Pancreas (tissue), 10 donors: ENCODE results near the gene AVPR1B. TPM values are rescaled to one million over a fixed set of nuclear protein-coding genes. Genes with fewer than 3 reads are reported as not detected.

Experiments
- ATAC-seq, 4 donors: fragments of 200-7000 bp; cut with Tn5 transposase; one replicate each; pipeline versions ENCODE4 v1.8.0 to v1.9.1; 2020; ENCODE audit warnings: mild to moderate bottlenecking in 4 of 4, moderate library complexity in 4 of 4
- DNase-seq, 6 donors: peaks; one replicate each; pipeline ENCODE4 v3.0.0-alpha.2; 2020
- FAIRE-seq: peaks from 2 replicates; lab custom pipeline; 2012; peaks lifted over from hg19 to GRCh38; lab: Jason Lieb, UNC
- H3K27ac ChIP-seq, 4 donors: fragments of 200-600 bp; sonication (generic); 1 replicate in 3 of 4; 2 replicates in 1 of 4; pipeline versions ENCODE4 v1.5.0 to v1.8.0; 2020
- H3K27me3 ChIP-seq, 4 donors: fragments of 200-600 bp; one replicate each; pipeline ENCODE4 v1.8.0; 2021
- H3K36me3 ChIP-seq, 3 donors: fragments of 200-600 bp; sonication (generic) in 1 of 3; one replicate each; pipeline versions ENCODE4 v1.5.0 to v1.8.0; 2020 to 2021
- H3K4me1 ChIP-seq, 3 donors: fragments of 200-600 bp; one replicate each; pipeline ENCODE4 v1.8.0; 2021
- H3K4me3 ChIP-seq, 4 donors: fragments of 200-600 bp; sonication (generic) in 2 of 4; one replicate each; pipeline versions ENCODE4 v1.5.0 to v1.8.0; 2020 to 2021
- H3K9me3 ChIP-seq, 4 donors: fragments of 200-600 bp; one replicate each; pipeline ENCODE4 v1.8.0; 2021
- CTCF ChIP-seq, 4 donors: fragments of 200-600 bp; sonication (generic) in 3 of 4; IDR thresholded peaks; one replicate each; pipeline versions ENCODE4 v1.5.0 to v1.8.0; 2021; ENCODE audit warnings: antibody characterized with exemption in 4 of 4
- WGBS, 2 donors: extraction: QIAGEN DNeasy Blood & Tissue Kit; methylation state at CpG; one replicate each; pipeline ENCODE4 v1.1.7; 2013; 5-methylcytosine and 5-hydroxymethylcytosine counted together
- intact Hi-C, 3 donors: fragments of 100-400 bp; cut with DNase I; formaldehyde crosslinking; loops; one replicate each; pipeline versions ENCODE4 v1.11.1 to v1.14.2; 2022
- polyA plus RNA-seq, 2 donors: library from polyadenylated mRNA; stranded (reverse); fragments of 200-250 nt; gene quantifications; one replicate each; pipeline ENCODE4 v1.2.3, GENCODE V29; 2013
- total RNA-seq, 6 donors: library from RNA; stranded (reverse); fragmentation: NEBNext Ultra II Directional in 4 of 6; extraction: Animal tissue kit (Norgen Biotek cat#: 25700) in 4 of 6; gene quantifications; one replicate each; pipeline versions ENCODE4 v1.2.1 to v1.2.4, GENCODE V29; 2021 to 2023
- donor health status: healthy with polysubstance abuse.
- donor health status: DM: no; HTN: no; CAD: no; lungs with moderate emphysema.
- donor health status: DM: no; HTN: no; CAD: no.
- donor health status: control.
- donor health status: control.
- donor health status: Bipolar disorder and iron deficiency.
- donor health status: DM: yes; HTN: yes; CAD: no.
- donor health status: DM: no; HTN: no; CAD: no.
- donor health status: DM: no; HTN: no; CAD: no.
- donor health status: DM: yes; HTN: yes; CAD: no.

AVPR1B gene
- total and polyA plus RNA-seq, 8 donors = 0.13 to 1.1 (median 0.28) TPM

GRCh38 chr1:206101351-206102045, 15.7 kb downstream of the AVPR1B start:
- no peak for DNase-seq
- H3K4me1 ChIP-seq = no peaks in the 10 kb centered on the region
- TF ChIP-seq CTCF (IDR thresholded peaks at IDR 0.05) = no peak
- H3K27me3 ChIP-seq = no peaks in the 10 kb centered on the region
- no peak for ATAC-seq
- no peaks in the 10 kb centered on the region for H3K9me3 ChIP-seq
- WGBS, 2 donors = 67 to 71% methylated on average over 6 of the region's 6 CpGs
- H3K4me3 ChIP-seq = no peak overlapping the region
- FAIRE-seq = no peak
- H3K27ac ChIP-seq = no peak overlapping the region
- H3K36me3 ChIP-seq = no peaks in the 10 kb centered on the region
- intact Hi-C loops = loop anchor here in 1 of 3 donors (10.0 kb wide), 1 partner anchor 177 kb away; no protein-coding TSS in a partner anchor

DNA sequence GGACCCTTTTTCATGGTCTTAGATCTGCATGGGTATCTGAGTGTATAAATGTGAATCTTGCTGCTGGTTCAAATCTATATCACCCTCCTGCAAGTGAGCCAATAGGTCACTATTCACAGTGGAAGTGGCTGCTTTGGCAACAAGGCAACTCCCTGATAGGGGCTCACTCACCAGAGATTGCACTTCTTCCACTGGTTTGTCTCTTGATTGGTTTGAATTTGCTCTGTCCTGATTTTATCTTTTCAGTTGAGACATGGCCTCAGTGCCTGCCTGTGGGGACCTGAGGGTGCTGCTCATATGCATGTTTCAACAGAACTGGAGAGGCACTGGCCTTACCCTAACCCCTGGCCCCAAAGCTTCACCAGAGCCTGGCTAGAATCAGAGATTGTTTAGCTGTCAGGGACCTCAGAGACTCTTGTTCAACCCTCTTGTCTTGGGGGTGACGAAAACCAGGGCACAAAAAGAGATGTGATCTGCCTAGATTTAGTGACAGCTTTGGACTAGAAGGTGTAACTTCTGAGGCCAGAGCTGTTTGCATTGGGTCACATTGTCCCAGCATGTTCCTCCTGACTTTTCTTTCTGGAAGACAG, 16.9 kb downstream of the AVPR1B start:
- no peaks in the 10 kb centered on the region for H3K36me3 ChIP-seq
- H3K9me3 ChIP-seq = no peaks in the 10 kb centered on the region
- no peak for DNase-seq
- intact Hi-C loops = loop anchor here in 1 of 3 donors (10.0 kb wide), 1 partner anchor 176 kb away; no protein-coding TSS in a partner anchor
- no peaks in the 10 kb centered on the region for H3K27me3 ChIP-seq
- 76 to 93% methylated on average over 1 of the region's 1 CpG for WGBS, 2 donors
- no peak overlapping the region for H3K27ac ChIP-seq
- no peak overlapping the region for H3K4me3 ChIP-seq
- FAIRE-seq = no peak
- no peaks in the 10 kb centered on the region for H3K4me1 ChIP-seq
- TF ChIP-seq CTCF (IDR thresholded peaks at IDR 0.05) = no peak
- no peak for ATAC-seq

DNA sequence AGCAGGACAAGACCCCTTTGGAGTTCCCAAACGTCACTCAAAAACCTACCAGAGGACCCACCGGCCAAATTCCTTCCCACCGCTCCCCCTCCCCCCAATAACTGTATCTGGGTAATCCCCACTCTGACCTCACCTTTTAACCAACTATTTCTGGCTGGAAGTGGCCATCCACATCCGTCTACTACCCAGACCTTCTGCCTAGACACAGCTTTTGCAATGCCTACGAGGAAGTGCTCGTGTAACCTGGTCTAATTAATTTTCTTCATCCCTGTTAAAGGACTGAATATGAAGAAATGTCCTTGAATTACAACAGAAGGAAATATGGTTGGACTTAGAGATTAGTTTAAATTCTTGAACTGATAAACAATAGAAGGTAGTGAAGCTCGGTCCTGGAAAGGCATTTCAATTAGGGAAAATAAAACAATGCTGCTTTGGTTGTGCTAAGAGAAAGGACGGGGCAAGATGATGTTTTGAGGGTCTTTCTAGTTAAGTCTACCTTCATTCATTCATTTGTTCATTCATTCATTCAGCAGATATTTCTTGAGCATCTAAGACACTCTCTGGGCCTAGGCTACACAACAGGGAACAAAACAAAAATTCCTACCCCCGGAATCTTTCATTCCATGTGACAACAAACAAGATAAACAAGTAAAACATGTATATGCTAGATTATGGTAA, 18.8 kb downstream of the AVPR1B start:
- WGBS, 2 donors = 76 to 79% methylated on average over 9 of the region's 9 CpGs
- DNase-seq = no peak
- H3K4me1 ChIP-seq = no peaks in the 10 kb centered on the region
- no peaks in the 10 kb centered on the region for H3K9me3 ChIP-seq
- no peak for FAIRE-seq
- H3K27ac ChIP-seq = no peak overlapping the region
- TF ChIP-seq CTCF (IDR thresholded peaks at IDR 0.05) = no peak
- no peaks in the 10 kb centered on the region for H3K27me3 ChIP-seq
- no peaks in the 10 kb centered on the region for H3K36me3 ChIP-seq
- intact Hi-C loops = no loop called here
- H3K4me3 ChIP-seq = no peak overlapping the region
- ATAC-seq = no peak

GRCh38 chr1:206097381-206097780, 19.8 kb downstream of the AVPR1B start:
- DNase-seq (no peak), ATAC-seq (no peak), FAIRE-seq (no peak)
- Histone ChIP-seq H3K36me3 (no peaks in the 10 kb centered on the region), H3K4me3 (no peak overlapping the region), H3K9me3 (no peaks in the 10 kb centered on the region), H3K4me1 (no peaks in the 10 kb centered on the region), H3K27me3 (no peaks in the 10 kb centered on the region), H3K27ac (no peak overlapping the region)
- no peak for TF ChIP-seq CTCF (IDR thresholded peaks at IDR 0.05)
- intact Hi-C loops = no loop called here
- 65 to 76% methylated on average over 3 of the region's 3 CpGs for WGBS, 2 donors
